CD4-positive, CD25-positive, alpha-beta regulatory T cell (primary cell): ENCODE measurements around the gene EML5. TPM values are rescaled to one million over a fixed set of nuclear protein-coding genes. Genes with fewer than 3 reads are reported as not detected.
"Not testable (repeated sequence)": the region's sequence is repeated elsewhere in the genome, so short reads cannot be mapped to it uniquely, and the experiment has no call there.

Source experiments
- ATAC-seq, 2 donors: fragments of 150-1000 bp; cut with Tn5 transposase; one replicate each; pipeline ENCODE4 v1.10.0; 2021; ENCODE audit warnings: low read depth in 2 of 2, moderate number of reproducible peaks in 2 of 2, moderate library complexity in 1 of 2
- DNase-seq, 3 donors: peaks; one replicate each; pipeline versions ENCODE4 v3.0.0 to v3.0.0-alpha.2; 2012 to 2022; ENCODE audit warnings: mixed read lengths in 1 of 3
- H3K27ac ChIP-seq: one replicate; pipeline ENCODE4 v1.7.0; 2013; ENCODE audit warnings: mild to moderate bottlenecking, low read length; ENCODE audit not compliant: insufficient read depth, poor library complexity, severe bottlenecking
- H3K27me3 ChIP-seq: one replicate; pipeline ENCODE4 v1.7.0; 2013; ENCODE audit warnings: low read length; ENCODE audit not compliant: control insufficient read depth, insufficient read depth
- H3K36me3 ChIP-seq: one replicate; pipeline ENCODE4 v1.7.0; 2013; ENCODE audit warnings: mild to moderate bottlenecking, low read length, moderate library complexity; ENCODE audit not compliant: control insufficient read depth, insufficient read depth
- H3K4me1 ChIP-seq: 2 replicates; pipeline ENCODE4 v1.7.0; 2013; ENCODE audit warnings: mild to moderate bottlenecking, low read length; ENCODE audit not compliant: insufficient read depth, control insufficient read depth, poor library complexity, severe bottlenecking
- H3K4me3 ChIP-seq: one replicate; pipeline ENCODE4 v1.7.0; 2013; ENCODE audit warnings: low read depth, mild to moderate bottlenecking, low read length, moderate library complexity
- H3K9me3 ChIP-seq, 2 experiments: 1 replicate in 1 of 2; 2 replicates in 1 of 2; pipeline ENCODE4 v1.7.0; 2013; ENCODE audit warnings: low read length in 2 of 2, mild to moderate bottlenecking in 1 of 2, moderate library complexity in 1 of 2; ENCODE audit not compliant: control insufficient read depth in 2 of 2
- H3K27ac Mint-ChIP-seq, 3 donors: one replicate each; pipeline ENCODE4 v1.8.0; 2020 to 2022; ENCODE audit warnings: mild to moderate bottlenecking in 3 of 3, mixed read lengths in 3 of 3, moderate library complexity in 2 of 3
- H3K27me3 Mint-ChIP-seq: one replicate; pipeline ENCODE4 v1.8.0; 2022; ENCODE audit warnings: mild to moderate bottlenecking, mixed read lengths
- H3K36me3 Mint-ChIP-seq: one replicate; pipeline ENCODE4 v1.8.0; 2020; ENCODE audit warnings: mixed read lengths
- H3K4me1 Mint-ChIP-seq, 4 donors: one replicate each; pipeline ENCODE4 v1.8.0; 2020 to 2022; ENCODE audit warnings: mixed read lengths in 4 of 4, mild to moderate bottlenecking in 1 of 4
- H3K4me3 Mint-ChIP-seq, 4 donors: one replicate each; pipeline ENCODE4 v1.8.0; 2020 to 2022; ENCODE audit warnings: mild to moderate bottlenecking in 4 of 4, mixed read lengths in 4 of 4, moderate library complexity in 3 of 4
- H3K9me3 Mint-ChIP-seq, 7 donors: one replicate each; pipeline ENCODE4 v1.8.0; 2020 to 2022; ENCODE audit warnings: mixed read lengths in 7 of 7, mild to moderate bottlenecking in 3 of 7, moderate library complexity in 2 of 7
- polyA plus RNA-seq, 4 donors: library from polyadenylated mRNA; unstranded; fragments of 300-500 nt; fragmentation: Illumina TruSeq; gene quantifications; one replicate each; pipeline ENCODE4 v1.2.3, GENCODE V29; 2021
- total RNA-seq: library from RNA; stranded (reverse); gene quantifications from one replicate; pipeline ENCODE4 v1.2.3, GENCODE V29; 2022

EML5 gene
- total and polyA plus RNA-seq, 5 donors from 2014 or later: 0.11 to 0.69 (median 0.24) TPM; not detected in 1

DNA sequence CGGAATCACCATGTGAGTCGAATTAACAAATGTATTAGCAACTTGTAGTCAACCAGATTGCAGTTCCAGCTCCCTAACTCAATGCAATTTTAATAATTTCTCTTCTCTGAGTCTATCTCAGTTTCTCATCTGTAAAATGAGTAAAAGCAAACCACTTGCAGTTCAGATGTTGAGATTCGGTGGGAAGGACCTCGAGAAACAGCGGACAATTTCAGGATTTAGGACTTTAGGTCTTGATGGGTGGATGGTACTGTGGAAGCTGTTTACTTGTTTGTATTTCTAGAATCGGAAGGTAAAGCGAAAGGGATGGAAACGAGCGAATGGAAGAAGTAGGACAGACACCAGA lies 31.2 kb upstream of the EML5 start:
- Mint-ChIP-seq H3K27ac (peak overlapping the region in 2 of 3 donors; percentile 97 to 98), H3K4me1 (peaks cover 3 to 16% (median 10%) of the 10 kb centered on the region in 4 donors), H3K9me3 (peaks cover 0 to 2% (median 0%) of the 10 kb centered on the region in 7 donors), H3K27me3 (peaks cover 44% of the 10 kb centered on the region), H3K4me3 (peak overlapping the region; percentile 88 to 92 (median 88)), H3K36me3 (no peaks in the 10 kb centered on the region)
- Histone ChIP-seq H3K36me3 (no peaks in the 10 kb centered on the region), H3K27ac (peak overlapping the region; percentile 74), H3K27me3 (peaks cover 8% of the 10 kb centered on the region), H3K9me3 (no peaks in the 10 kb centered on the region), H3K4me1 (peaks cover 13% of the 10 kb centered on the region), H3K4me3 (peak overlapping the region; percentile 87)
- DNase-seq (no peak), ATAC-seq (no peak)

DNA sequence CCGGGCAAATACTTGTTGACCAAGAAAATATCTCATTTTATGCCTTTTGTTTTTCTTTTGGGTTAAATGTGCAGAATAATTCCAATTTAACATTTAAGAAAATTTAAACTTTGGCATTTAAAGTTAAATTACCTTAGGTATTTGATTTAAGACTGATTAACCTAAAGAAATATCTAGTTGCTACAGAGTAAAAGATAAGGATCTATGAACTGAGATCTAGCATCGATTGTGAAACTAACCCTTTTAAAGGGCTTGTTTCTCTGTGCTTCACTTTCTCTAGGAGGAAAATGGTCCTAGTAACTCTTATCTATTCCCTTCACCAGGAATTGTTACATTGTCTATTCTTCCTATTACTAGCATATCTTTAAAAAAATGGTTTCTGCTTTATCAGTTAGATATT lies 29.1 kb upstream of the EML5 start:
- H3K36me3 Mint-ChIP-seq: no peaks in the 10 kb centered on the region
- H3K4me1 ChIP-seq: peaks cover 13% of the 10 kb centered on the region
- peaks cover 47% of the 10 kb centered on the region for H3K27me3 Mint-ChIP-seq
- H3K4me3 Mint-ChIP-seq: no peak overlapping the region
- H3K27ac ChIP-seq: no peak overlapping the region
- no peaks in the 10 kb centered on the region for H3K36me3 ChIP-seq
- H3K4me1 Mint-ChIP-seq: peaks cover 3 to 16% (median 10%) of the 10 kb centered on the region in 4 donors
- H3K9me3 ChIP-seq: no peaks in the 10 kb centered on the region
- peaks cover 13% of the 10 kb centered on the region for H3K27me3 ChIP-seq
- H3K27ac Mint-ChIP-seq: no peak overlapping the region
- DNase-seq: no peak
- peaks cover 0 to 2% (median 0%) of the 10 kb centered on the region in 7 donors for H3K9me3 Mint-ChIP-seq
- H3K4me3 ChIP-seq: no peak overlapping the region
- no peak for ATAC-seq

DNA sequence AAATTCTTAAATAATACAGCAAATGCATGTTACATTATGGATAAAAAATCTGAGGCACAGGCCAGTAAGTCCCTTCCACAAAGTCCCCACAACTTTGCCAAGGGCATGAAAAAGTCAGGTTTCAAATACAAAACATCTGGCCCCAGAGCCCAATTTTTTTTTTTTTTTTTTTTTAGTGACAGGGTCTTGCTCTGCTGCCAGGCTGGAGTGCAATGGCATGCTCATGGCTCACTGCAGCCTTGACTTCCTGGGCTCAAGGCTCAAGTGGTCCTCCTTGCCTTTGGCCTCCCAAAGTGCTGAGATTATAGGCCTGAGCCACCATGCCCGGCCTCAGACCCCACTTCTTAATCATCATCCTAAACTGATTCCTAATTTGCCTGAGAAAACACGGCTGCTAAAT lies 28.6 kb upstream of the EML5 start:
- Mint-ChIP-seq H3K27me3 (peaks cover 46% of the 10 kb centered on the region), H3K36me3 (no peaks in the 10 kb centered on the region), H3K9me3 (peaks cover 0 to 2% (median 0%) of the 10 kb centered on the region in 7 donors), H3K4me1 (peaks cover 3 to 16% (median 10%) of the 10 kb centered on the region in 4 donors), H3K27ac (no peak overlapping the region), H3K4me3 (no peak overlapping the region)
- ATAC-seq: no peak
- no peak overlapping the region for H3K27ac ChIP-seq
- no peak overlapping the region for H3K4me3 ChIP-seq
- H3K4me1 ChIP-seq: peaks cover 13% of the 10 kb centered on the region
- H3K27me3 ChIP-seq: peaks cover 13% of the 10 kb centered on the region
- H3K36me3 ChIP-seq: no peaks in the 10 kb centered on the region
- no peaks in the 10 kb centered on the region for H3K9me3 ChIP-seq
- DNase-seq: no peak

DNA sequence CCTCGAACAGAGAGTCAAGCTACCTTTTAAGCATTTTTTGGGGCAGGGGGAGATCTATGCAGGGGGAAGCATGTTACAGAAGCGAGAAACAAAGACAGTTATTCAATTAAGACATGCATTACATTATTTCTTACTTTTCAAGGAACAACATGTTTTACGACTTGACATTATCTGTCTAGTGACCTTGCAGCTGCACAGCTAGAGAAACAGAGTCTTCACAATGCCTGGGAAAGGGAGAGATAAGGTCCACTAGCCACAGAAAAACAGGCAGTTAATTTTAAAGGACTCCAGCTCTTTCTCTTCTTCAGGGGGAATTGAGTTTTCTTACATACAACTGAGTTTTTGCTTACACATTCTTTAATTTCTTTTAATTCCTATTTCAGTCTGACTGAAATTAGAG lies 26.9 kb upstream of the EML5 start:
- H3K36me3 Mint-ChIP-seq, DNase-seq, ATAC-seq, H3K36me3 ChIP-seq, H3K9me3 Mint-ChIP-seq, H3K9me3 ChIP-seq, H3K4me3 Mint-ChIP-seq, H3K27ac ChIP-seq, H3K4me1 ChIP-seq, H3K27ac Mint-ChIP-seq, H3K4me3 ChIP-seq: not testable (repeated sequence)
- H3K27me3 ChIP-seq: peaks cover 13% of the 10 kb centered on the region
- H3K4me1 Mint-ChIP-seq: peaks cover 0 to 12% (median 5%) of the 10 kb centered on the region in 4 donors
- peaks cover 44% of the 10 kb centered on the region for H3K27me3 Mint-ChIP-seq

DNA sequence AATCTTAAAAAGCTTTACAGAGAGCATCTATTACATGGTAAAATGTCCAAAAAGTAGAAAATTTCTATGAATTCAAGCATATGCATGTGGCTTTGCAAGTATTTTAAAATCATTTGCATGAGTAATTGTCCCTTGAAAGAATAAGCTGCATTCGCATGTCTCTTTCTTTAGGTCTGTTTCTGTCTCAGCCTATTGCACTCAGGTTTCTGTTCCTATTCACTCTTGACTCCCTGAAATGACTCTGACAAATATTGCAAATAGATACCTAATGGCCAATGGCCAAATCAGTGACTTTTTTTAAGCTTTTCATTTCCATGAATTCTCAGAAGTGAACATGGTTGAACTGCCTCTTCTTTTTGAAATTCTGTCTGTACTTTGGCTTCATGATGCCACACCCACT lies 25.3 kb upstream of the EML5 start:
- H3K36me3 ChIP-seq: no peaks in the 10 kb centered on the region
- ATAC-seq (no peak), DNase-seq (no peak)
- Mint-ChIP-seq H3K27me3 (peaks cover 41% of the 10 kb centered on the region), H3K36me3 (no peaks in the 10 kb centered on the region), H3K9me3 (peaks cover 0 to 2% (median 0%) of the 10 kb centered on the region in 7 donors), H3K4me3 (no peak overlapping the region), H3K4me1 (peaks cover 0 to 1% (median 0%) of the 10 kb centered on the region in 4 donors), H3K27ac (no peak overlapping the region)
- no peak overlapping the region for H3K27ac ChIP-seq
- peaks cover 13% of the 10 kb centered on the region for H3K27me3 ChIP-seq
- no peak overlapping the region for H3K4me3 ChIP-seq
- no peaks in the 10 kb centered on the region for H3K9me3 ChIP-seq
- H3K4me1 ChIP-seq: no peaks in the 10 kb centered on the region

DNA sequence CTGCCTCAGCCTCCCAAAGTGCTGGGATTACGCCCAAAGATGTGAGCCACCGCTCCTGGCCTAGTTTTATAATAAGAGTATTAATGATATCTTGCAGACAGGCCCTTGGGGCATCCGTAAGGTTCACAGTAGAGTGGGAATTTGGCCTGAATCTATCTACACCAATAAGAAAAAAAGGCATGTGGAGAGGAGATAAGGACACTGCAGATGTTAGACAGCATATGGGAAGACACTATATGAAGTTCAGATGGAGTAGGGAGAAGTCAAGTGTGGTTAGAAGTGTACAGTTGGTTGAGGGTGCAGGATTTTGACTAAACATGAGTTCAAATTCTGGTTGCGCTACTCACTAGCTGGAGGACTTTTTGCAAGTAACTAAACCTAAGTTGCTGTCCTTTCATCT lies 23.2 kb upstream of the EML5 start:
- no peaks in the 10 kb centered on the region for H3K36me3 Mint-ChIP-seq
- Histone ChIP-seq H3K27ac (no peak overlapping the region), H3K36me3 (no peaks in the 10 kb centered on the region), H3K4me1 (no peaks in the 10 kb centered on the region), H3K4me3 (no peak overlapping the region), H3K27me3 (peaks cover 14% of the 10 kb centered on the region), H3K9me3 (no peaks in the 10 kb centered on the region)
- no peak overlapping the region for H3K27ac Mint-ChIP-seq
- H3K4me3 Mint-ChIP-seq: no peak overlapping the region
- H3K4me1 Mint-ChIP-seq: no peaks in the 10 kb centered on the region
- DNase-seq (no peak), ATAC-seq (no peak)
- peaks cover 49% of the 10 kb centered on the region for H3K27me3 Mint-ChIP-seq
- peaks cover 0 to 3% (median 0%) of the 10 kb centered on the region in 7 donors for H3K9me3 Mint-ChIP-seq

DNA sequence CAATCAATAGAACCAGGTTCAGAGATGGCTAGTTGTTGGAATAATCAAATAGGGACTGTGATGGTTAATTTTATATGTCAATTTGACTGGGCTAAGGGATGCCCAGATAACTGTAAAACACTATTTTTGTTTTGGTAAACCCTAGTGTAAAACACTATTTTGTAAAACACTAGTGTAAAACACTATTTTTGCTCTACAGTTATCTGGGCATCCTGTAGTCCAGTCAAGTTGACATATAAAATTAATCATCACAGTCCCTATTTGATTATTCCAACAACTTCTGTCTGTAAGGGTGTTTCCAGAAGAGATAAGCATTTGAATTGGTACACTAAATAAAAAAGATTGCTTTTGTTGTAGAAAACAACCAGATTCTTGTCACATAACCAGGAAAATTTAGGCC lies 15.6 kb upstream of the EML5 start:
- Histone ChIP-seq H3K4me3 (no peak overlapping the region), H3K27me3 (peaks cover 15% of the 10 kb centered on the region), H3K4me1 (no peaks in the 10 kb centered on the region), H3K27ac (no peak overlapping the region), H3K36me3 (no peaks in the 10 kb centered on the region), H3K9me3 (no peaks in the 10 kb centered on the region)
- Mint-ChIP-seq H3K4me1 (no peaks in the 10 kb centered on the region), H3K36me3 (no peaks in the 10 kb centered on the region), H3K27me3 (peaks cover 23% of the 10 kb centered on the region), H3K27ac (no peak overlapping the region), H3K4me3 (no peak overlapping the region), H3K9me3 (peaks cover 0 to 10% (median 3%) of the 10 kb centered on the region in 7 donors)
- ATAC-seq (no peak), DNase-seq (no peak)

DNA sequence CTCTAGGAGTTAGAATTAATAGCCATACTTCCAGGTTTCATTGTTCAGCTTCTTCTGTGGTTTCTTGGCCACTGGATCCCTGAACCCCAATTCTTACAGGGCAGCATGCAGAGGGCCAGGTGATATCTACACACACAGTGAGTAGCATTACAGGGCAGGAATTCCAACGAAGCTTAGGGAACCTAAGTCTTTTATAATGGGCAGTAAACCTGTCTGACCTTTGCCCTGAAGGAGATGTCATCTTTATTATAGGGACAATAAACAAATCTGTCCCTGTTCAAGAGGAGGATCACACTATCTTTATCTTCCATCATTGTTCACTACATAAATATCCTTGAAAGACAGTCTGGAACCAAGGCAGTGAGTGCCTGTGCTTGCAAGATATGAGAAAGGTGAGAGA lies 11.7 kb upstream of the EML5 start:
- ATAC-seq: no peak
- H3K36me3 ChIP-seq: no peaks in the 10 kb centered on the region
- no peak for DNase-seq
- Mint-ChIP-seq H3K36me3 (no peaks in the 10 kb centered on the region), H3K27me3 (peaks cover 16% of the 10 kb centered on the region), H3K27ac (no peak overlapping the region), H3K4me1 (no peaks in the 10 kb centered on the region), H3K4me3 (no peak overlapping the region), H3K9me3 (peaks cover 0 to 10% (median 0%) of the 10 kb centered on the region in 7 donors)
- peaks cover 6% of the 10 kb centered on the region for H3K27me3 ChIP-seq
- H3K4me1 ChIP-seq: no peaks in the 10 kb centered on the region
- H3K4me3 ChIP-seq: no peak overlapping the region
- no peaks in the 10 kb centered on the region for H3K9me3 ChIP-seq
- no peak overlapping the region for H3K27ac ChIP-seq
